Karpas-422 (cell line): ENCODE measurements around the gene ACVR1B. TPM values are rescaled to one million over a fixed set of nuclear protein-coding genes. Genes with fewer than 3 reads are reported as not detected.

Source experiments
- DNase-seq: peaks from one replicate; pipeline ENCODE4 v3.0.0-alpha.2; 2015
- H2AFZ ChIP-seq: fragments of 200-600 bp; sonication (generic); 2 replicates; pipeline ENCODE4 v1.6.1; 2014; ENCODE audit warnings: antibody characterized with exemption, low read length, mixed read lengths
- H3K27ac ChIP-seq: fragments of 200-600 bp; sonication (generic); 2 replicates; pipeline ENCODE4 v1.5.1; 2014; ENCODE audit warnings: mild to moderate bottlenecking, low read length, moderate library complexity
- H3K27me3 ChIP-seq: fragments of 200-600 bp; sonication (generic); 2 replicates; pipeline ENCODE4 v1.6.1; 2014; ENCODE audit warnings: low read length, mixed read lengths
- H3K36me3 ChIP-seq: fragments of 200-600 bp; sonication (generic); 2 replicates; pipeline ENCODE4 v1.6.1; 2014; ENCODE audit warnings: low read length, mixed read lengths; ENCODE audit not compliant: insufficient read depth
- H3K4me1 ChIP-seq: fragments of 200-600 bp; sonication (generic); 2 replicates; pipeline ENCODE4 v1.6.1; 2014; ENCODE audit warnings: mild to moderate bottlenecking, low read length, mixed read lengths
- H3K4me2 ChIP-seq: fragments of 200-600 bp; sonication (generic); 2 replicates; pipeline ENCODE4 v1.6.1; 2014; ENCODE audit warnings: low read length, low read depth, mild to moderate bottlenecking; ENCODE audit not compliant: poor library complexity, severe bottlenecking
- H3K4me3 ChIP-seq: fragments of 200-600 bp; sonication (generic); 2 replicates; pipeline ENCODE4 v1.5.1; 2014; ENCODE audit warnings: mild to moderate bottlenecking, antibody characterized with exemption, low read length, mixed read lengths
- H3K79me2 ChIP-seq: fragments of 200-600 bp; sonication (generic); 2 replicates; pipeline ENCODE4 v1.6.1; 2014; ENCODE audit warnings: mild to moderate bottlenecking, low read length, mixed read lengths
- H3K9ac ChIP-seq: fragments of 200-600 bp; sonication (generic); 2 replicates; pipeline ENCODE4 v1.6.0; 2014; ENCODE audit warnings: low read length
- H3K9me2 ChIP-seq: fragments of 200-600 bp; sonication (generic), shearing (Covaris generic); replicated peaks from 2 replicates; pipeline ENCODE4 v1.6.0; 2014; ENCODE audit warnings: mild to moderate bottlenecking, low read length, moderate library complexity; ENCODE audit not compliant: insufficient read depth
- H3K9me3 ChIP-seq: fragments of 300-700, 200-600 bp; sonication (generic); 2 replicates; pipeline ENCODE4 v1.6.1; 2014; ENCODE audit warnings: low read length, mixed read lengths
- H4K20me1 ChIP-seq: fragments of 200-600 bp; sonication (generic); 2 replicates; pipeline ENCODE4 v1.6.1; 2014; ENCODE audit warnings: mild to moderate bottlenecking, antibody characterized with exemption, low read length, low read depth; ENCODE audit not compliant: insufficient read depth
- total RNA-seq: library from RNA; depleted of rRNA; stranded (reverse); fragments of >200 nt; shearing (Covaris generic); gene quantifications from 2 replicates; pipeline ENCODE4 v1.2.3, GENCODE V29; 2014; ENCODE audit warnings: low replicate concordance

Gene ACVR1B
- total RNA-seq, 1 experiment from 2014 or later, result 2.4 TPM

DNA sequence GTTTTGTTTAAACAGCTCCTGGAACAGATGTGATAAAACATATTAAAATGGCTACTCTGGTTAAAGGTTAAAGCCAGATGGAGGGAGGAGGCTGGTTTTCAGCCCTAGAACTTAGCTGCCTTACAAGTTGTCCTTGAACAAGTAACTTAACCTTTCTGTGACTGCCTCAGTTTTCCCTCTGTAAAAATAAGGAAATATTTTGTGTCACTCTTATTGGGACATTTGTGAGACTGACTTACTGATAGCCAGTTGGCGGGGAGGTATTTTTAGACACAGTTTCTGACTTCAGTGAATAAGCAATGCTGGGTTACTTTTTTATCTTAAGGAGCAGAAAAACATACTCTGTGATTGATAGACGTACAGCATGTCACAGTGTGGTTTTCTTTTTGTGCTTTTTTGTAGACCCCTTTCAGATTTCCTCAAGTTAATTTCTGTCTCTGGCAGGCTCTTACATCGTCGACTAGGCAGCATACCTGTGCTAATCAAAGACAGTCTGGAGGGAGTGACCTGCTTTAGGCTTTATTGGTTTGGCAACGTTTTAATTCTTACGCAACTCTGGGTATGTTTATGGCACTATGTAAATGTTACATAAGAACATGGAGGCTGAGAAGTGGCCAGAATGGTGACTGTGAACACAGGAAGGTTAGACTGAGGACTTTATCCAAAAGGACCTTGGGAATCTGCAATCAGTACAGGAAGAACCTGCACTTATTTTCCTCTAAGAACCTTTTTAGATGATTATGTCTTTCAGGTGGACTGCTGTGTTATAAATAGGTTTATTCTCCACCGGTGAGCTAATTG is 3.3 kb downstream of the ACVR1B start:
- H2AFZ ChIP-seq, result no peak overlapping the region
- no peaks in the 10 kb centered on the region for H3K79me2 ChIP-seq
- no peak overlapping the region for H3K27ac ChIP-seq

DNA sequence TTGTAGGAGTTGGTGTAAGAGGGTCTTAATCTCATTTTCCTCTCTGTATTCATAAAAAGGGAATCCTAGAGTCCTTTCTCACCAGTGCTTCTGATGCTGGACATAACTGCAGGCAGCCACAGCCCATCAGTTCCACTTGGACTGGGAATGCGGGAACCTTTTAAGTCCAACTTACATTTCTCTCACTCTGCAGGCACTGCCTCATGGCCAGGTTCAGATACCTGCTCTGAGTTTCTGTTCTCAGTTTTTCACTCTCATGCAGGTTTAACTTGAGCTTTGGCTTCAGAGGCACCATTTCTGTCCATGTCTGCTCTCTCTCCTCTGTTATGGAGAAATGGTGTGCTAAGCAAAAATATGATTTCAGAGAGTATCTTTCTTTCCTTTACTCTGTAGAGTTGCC is 4.2 kb downstream of the ACVR1B start:
- no peaks in the 10 kb centered on the region for H3K36me3 ChIP-seq
- no peak overlapping the region for H3K9ac ChIP-seq

More for the DNA sequence above, 3.3 kb downstream of the ACVR1B start:
- no peak overlapping the region for H3K4me2 ChIP-seq
- H3K4me3 ChIP-seq, result no peak overlapping the region
- no peak for DNase-seq
- H3K4me1 ChIP-seq, result peaks cover 19% of the 10 kb centered on the region
- H3K9me3 ChIP-seq, result no peaks in the 10 kb centered on the region
- H3K36me3 ChIP-seq, result no peaks in the 10 kb centered on the region
- no peaks in the 10 kb centered on the region for H3K27me3 ChIP-seq
- H3K9ac ChIP-seq, result no peak overlapping the region
- no peaks in the 10 kb centered on the region for H3K9me2 ChIP-seq
- peaks cover 18% of the 10 kb centered on the region; the same call in 1 of the 2 replicates for H4K20me1 ChIP-seq

DNA sequence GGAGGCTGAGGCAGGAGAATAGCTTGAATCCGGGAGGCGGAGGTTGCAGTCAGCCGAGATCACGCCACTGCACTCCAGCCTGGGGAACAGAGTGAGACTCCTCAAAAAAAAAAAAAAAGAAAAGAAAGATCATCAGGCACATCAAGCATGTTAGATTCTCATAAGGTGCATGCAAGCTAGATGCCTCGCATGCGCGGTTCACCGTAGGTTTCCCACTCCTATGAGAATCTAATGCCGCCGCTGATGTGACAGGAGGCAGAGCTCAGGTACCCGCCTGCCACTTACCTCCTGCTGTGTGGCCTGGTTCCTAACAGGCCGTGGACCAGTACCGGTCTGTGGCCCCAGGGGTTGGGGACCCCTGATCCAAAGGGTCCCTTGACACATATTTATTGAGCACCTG is 7.0 kb downstream of the ACVR1B start:
- H4K20me1 ChIP-seq, result peaks cover 18% of the 10 kb centered on the region; the same call in 1 of the 2 replicates
- no peak overlapping the region for H3K4me2 ChIP-seq
- no peaks in the 10 kb centered on the region for H3K27me3 ChIP-seq
- H3K9me2 ChIP-seq, result no peaks in the 10 kb centered on the region
- no peak overlapping the region for H3K27ac ChIP-seq
- H3K36me3 ChIP-seq, result no peaks in the 10 kb centered on the region
- no peak overlapping the region for H3K4me3 ChIP-seq
- H3K4me1 ChIP-seq, result no peaks in the 10 kb centered on the region
- H3K9ac ChIP-seq, result no peak overlapping the region
- no peaks in the 10 kb centered on the region for H3K9me3 ChIP-seq
- no peaks in the 10 kb centered on the region for H3K79me2 ChIP-seq
- H2AFZ ChIP-seq, result no peak overlapping the region
- no peak for DNase-seq

More for the DNA sequence above, 4.2 kb downstream of the ACVR1B start:
- Histone ChIP-seq H3K4me3 (no peak overlapping the region), H3K27ac (no peak overlapping the region), H3K9me2 (no peaks in the 10 kb centered on the region), H3K27me3 (no peaks in the 10 kb centered on the region), H3K4me2 (no peak overlapping the region), H3K79me2 (no peaks in the 10 kb centered on the region), H2AFZ (no peak overlapping the region), H4K20me1 (peaks cover 18% of the 10 kb centered on the region; the same call in 1 of the 2 replicates), H3K9me3 (no peaks in the 10 kb centered on the region), H3K4me1 (peaks cover 19% of the 10 kb centered on the region)
- DNase-seq, result no peak

DNA sequence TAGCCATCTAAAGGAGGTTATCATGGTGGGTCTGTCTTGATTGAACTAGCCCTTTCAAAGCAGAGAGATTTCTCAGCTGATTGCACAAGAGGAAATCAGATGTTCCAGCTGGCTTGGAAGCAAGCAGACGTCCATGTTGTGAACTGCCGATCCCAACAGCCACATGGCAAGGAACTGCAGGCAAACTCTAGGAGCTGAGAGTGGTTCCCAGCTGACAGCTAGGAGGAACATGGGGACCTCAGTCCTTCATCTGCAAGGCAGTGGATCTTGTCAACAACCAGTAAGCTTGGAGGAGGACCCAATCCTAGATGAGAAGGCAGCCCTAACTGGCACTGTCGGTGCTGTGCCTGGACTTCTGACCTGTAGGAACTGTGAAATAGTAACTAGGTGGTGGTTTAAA is 7.7 kb downstream of the ACVR1B start:
- no peak for DNase-seq
- Histone ChIP-seq H3K9me3 (no peaks in the 10 kb centered on the region), H3K9me2 (no peaks in the 10 kb centered on the region), H3K4me3 (no peak overlapping the region), H2AFZ (no peak overlapping the region), H3K79me2 (no peaks in the 10 kb centered on the region), H3K27ac (no peak overlapping the region), H3K9ac (no peak overlapping the region), H3K4me2 (no peak overlapping the region), H3K27me3 (no peaks in the 10 kb centered on the region), H4K20me1 (peaks cover 13% of the 10 kb centered on the region; the same call in 1 of the 2 replicates), H3K36me3 (no peaks in the 10 kb centered on the region), H3K4me1 (no peaks in the 10 kb centered on the region)

DNA sequence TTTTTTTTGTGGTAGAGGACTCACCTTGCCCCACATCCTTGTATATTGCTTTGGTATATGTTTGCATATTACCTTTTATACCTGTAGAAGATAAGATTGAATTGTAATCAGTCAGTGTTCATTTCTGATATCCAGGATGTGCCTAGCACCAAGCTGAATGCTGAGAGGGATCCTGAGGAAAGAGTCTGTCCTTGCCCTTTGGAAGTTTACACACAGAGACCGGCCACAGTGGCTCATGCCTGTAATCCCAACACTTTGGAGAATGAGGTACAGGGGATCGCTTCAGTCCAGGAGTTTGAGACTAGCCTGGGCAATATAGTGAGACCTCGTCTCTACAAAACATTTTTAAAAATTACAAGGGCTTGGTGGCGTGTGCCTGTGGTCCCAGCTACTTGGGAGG is 8.4 kb downstream of the ACVR1B start:
- Histone ChIP-seq H3K4me3 (no peak overlapping the region), H3K27me3 (no peaks in the 10 kb centered on the region), H3K27ac (no peak overlapping the region), H3K9ac (no peak overlapping the region), H4K20me1 (peaks cover 9% of the 10 kb centered on the region; the same call in 1 of the 2 replicates), H3K9me2 (no peaks in the 10 kb centered on the region), H3K9me3 (no peaks in the 10 kb centered on the region), H3K36me3 (no peaks in the 10 kb centered on the region), H3K4me1 (no peaks in the 10 kb centered on the region), H3K79me2 (no peaks in the 10 kb centered on the region), H2AFZ (no peak overlapping the region), H3K4me2 (no peak overlapping the region)
- DNase-seq, result no peak

DNA sequence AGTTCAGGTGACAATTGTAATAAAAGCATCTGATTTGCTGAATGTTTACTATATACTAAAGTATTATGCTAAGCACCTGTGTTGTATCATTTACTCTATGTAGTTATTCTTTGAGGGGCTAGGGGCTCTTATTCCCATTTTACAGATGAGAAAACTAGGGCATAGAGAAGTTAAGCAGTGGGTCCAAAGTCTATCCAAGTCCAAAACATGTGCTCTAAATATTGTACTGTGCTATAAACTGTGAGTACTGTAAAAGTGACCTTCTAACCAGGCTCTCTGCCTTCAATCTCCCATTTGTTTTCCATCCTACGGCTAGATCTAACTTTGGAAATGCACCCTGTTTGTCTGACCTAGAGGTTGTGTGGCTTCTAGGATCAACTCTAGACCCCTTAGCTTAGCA is 9.0 kb downstream of the ACVR1B start:
- DNase-seq, result no peak
- Histone ChIP-seq H3K27ac (no peak overlapping the region), H3K4me3 (no peak overlapping the region), H3K9me3 (no peaks in the 10 kb centered on the region), H3K4me1 (no peaks in the 10 kb centered on the region), H3K27me3 (no peaks in the 10 kb centered on the region), H3K79me2 (no peaks in the 10 kb centered on the region), H3K4me2 (no peak overlapping the region), H3K36me3 (no peaks in the 10 kb centered on the region), H2AFZ (no peak overlapping the region), H4K20me1 (peaks cover 9% of the 10 kb centered on the region; the same call in 1 of the 2 replicates), H3K9ac (no peak overlapping the region), H3K9me2 (no peaks in the 10 kb centered on the region)

DNA sequence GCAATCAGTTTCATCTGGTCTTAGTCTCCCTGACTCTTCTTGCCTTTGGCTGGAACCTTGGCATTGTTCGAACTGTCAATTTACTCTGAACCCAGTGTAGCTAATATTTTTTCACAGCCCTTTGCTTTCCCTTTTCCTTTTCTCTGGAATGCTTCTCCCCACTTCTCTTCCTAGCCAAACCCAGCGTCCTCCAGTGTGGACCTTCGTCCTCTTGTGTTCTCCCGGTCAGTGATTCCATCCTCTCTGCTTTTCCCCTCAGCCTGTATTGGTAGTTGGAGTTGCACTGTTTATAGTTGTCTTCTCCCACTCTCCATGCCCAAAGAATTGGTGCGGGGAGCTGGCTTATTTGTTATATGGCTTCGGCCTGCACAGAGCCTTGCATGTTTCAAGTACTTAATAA is 9.4 kb downstream of the ACVR1B start:
- Histone ChIP-seq H3K9me3 (no peaks in the 10 kb centered on the region), H3K9me2 (no peaks in the 10 kb centered on the region), H3K27me3 (no peaks in the 10 kb centered on the region), H3K4me1 (no peaks in the 10 kb centered on the region), H3K4me3 (no peak overlapping the region), H4K20me1 (peaks cover 6% of the 10 kb centered on the region; the same call in 1 of the 2 replicates), H3K27ac (no peak overlapping the region), H2AFZ (no peak overlapping the region), H3K79me2 (no peaks in the 10 kb centered on the region), H3K9ac (no peak overlapping the region), H3K4me2 (no peak overlapping the region), H3K36me3 (no peaks in the 10 kb centered on the region)
- DNase-seq, result no peak

DNA sequence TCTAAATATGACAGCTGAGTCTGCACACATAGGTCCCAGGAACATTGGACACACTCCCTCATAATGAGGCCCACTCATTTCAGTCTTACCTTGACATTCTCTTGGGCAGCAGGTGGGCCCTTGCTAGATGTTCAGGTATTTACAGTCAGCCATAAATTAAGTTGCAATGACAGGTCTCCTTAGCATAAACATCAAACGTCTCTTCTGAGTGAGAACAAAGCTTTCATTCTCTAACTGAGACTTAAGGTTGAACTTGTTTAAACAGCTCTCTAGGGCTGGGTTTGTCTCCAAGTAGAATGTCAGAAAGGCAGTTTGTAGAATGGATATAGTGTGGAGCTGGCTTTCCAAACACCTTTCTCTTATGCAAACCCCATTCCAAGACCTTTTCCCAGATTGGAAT is 10.3 kb downstream of the ACVR1B start:
- Histone ChIP-seq H3K9me2 (no peaks in the 10 kb centered on the region), H3K9me3 (no peaks in the 10 kb centered on the region), H3K9ac (no peak overlapping the region), H3K4me3 (no peak overlapping the region), H3K79me2 (no peaks in the 10 kb centered on the region), H3K27ac (no peak overlapping the region), H3K4me1 (no peaks in the 10 kb centered on the region), H3K36me3 (no peaks in the 10 kb centered on the region), H3K4me2 (no peak overlapping the region), H3K27me3 (no peaks in the 10 kb centered on the region), H2AFZ (no peak overlapping the region), H4K20me1 (peaks cover 5% of the 10 kb centered on the region; the same call in 1 of the 2 replicates)
- DNase-seq, result no peak
